ENCODE results near the gene JAZF1. TPM values are rescaled to one million over a fixed set of nuclear protein-coding genes. Genes with fewer than 3 reads are reported as not detected.

The JAZF1 gene
- total RNA-seq, 1 donor from 2014 or later = 7.2 TPM

DNA sequence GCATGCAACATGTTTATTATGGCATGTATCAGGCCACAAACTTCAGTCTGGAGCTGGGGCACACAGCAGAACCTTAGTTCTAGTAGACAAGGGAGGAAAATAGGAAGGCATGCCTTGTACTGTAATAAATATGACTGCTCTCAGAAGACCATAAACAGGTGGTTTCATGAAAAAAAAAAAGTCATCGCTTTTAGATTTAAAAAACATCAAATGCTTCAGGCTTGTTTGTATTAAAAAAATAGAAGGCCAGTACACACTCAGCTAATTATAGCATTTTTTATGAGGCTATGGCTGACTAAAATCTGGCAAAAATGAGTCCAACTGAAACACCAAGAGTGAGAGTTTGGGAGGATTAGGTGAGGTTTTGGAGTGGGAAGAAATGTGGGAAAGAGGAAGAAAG is 204.1 kb downstream of the JAZF1 start:
- TF ChIP-seq, protein P1, sequence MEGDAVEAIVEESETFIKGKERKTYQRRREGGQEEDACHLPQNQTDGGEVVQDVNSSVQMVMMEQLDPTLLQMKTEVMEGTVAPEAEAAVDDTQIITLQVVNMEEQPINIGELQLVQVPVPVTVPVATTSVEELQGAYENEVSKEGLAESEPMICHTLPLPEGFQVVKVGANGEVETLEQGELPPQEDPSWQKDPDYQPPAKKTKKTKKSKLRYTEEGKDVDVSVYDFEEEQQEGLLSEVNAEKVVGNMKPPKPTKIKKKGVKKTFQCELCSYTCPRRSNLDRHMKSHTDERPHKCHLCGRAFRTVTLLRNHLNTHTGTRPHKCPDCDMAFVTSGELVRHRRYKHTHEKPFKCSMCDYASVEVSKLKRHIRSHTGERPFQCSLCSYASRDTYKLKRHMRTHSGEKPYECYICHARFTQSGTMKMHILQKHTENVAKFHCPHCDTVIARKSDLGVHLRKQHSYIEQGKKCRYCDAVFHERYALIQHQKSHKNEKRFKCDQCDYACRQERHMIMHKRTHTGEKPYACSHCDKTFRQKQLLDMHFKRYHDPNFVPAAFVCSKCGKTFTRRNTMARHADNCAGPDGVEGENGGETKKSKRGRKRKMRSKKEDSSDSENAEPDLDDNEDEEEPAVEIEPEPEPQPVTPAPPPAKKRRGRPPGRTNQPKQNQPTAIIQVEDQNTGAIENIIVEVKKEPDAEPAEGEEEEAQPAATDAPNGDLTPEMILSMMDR (IDR thresholded peaks at IDR 0.05; ENCODE audit: unreplicated experiment) = no peak
- Mint-ChIP-seq H3K27me3 (ENCODE audit: low read depth) (peaks cover 1% of the 10 kb centered on the region), H3K27ac (no peak overlapping the region), H3K36me3 (no peaks in the 10 kb centered on the region), H3K9me3 (peaks cover 4% of the 10 kb centered on the region), H3K4me3 (no peak overlapping the region), H3K4me1 (no peaks in the 10 kb centered on the region)
- no peak for DNase-seq (ENCODE audit: low spot score in 2 of 2, unreplicated experiment in 2 of 2)

DNA sequence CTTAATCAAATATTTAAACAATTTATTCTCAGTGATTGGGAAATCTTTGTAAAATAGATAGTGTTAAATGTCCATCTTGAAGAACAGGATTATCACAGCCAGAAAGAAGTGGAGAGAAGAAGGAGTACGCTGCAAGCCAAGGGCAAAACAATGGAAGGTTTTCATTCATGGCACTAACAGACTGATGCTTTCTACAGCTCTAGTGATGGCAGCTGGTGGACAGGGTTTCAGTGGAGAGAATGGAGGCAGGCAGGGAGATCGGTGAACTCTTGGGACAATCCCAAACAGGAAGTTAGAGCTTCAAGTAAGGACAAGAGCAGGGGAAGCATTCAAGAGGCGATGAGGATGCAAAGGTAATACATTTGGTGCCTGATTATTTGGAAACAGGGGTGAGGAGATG is 207.0 kb downstream of the JAZF1 start:
- no peak for DNase-seq (ENCODE audit: low spot score in 2 of 2, unreplicated experiment in 2 of 2)
- Mint-ChIP-seq H3K4me3 (no peak overlapping the region), H3K27me3 (ENCODE audit: low read depth) (peaks cover 1% of the 10 kb centered on the region), H3K4me1 (no peaks in the 10 kb centered on the region), H3K27ac (no peak overlapping the region), H3K9me3 (peaks cover 4% of the 10 kb centered on the region), H3K36me3 (no peaks in the 10 kb centered on the region)
- TF ChIP-seq, protein P1 (IDR thresholded peaks at IDR 0.05; ENCODE audit: unreplicated experiment) = no peak

DNA sequence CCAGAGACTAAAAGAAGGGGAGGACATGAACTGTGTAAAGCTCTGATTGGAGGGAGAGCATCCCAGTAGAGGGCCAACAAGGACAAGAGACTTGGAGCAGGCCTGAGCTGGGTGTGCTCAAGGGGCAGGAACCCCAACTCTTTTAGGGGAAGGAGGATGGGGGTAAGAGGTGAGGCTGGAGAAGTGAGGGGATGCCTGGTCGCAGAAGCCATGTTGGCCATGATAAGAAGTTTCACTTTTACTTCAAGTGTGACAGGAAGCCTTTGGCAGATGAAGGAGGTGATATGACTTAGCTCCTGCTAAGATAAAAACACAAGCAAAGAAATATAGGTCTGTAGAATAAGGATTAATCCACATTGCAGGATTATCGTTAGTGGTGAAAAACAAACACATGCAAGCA is 208.3 kb downstream of the JAZF1 start:
- H3K4me3 Mint-ChIP-seq = no peak overlapping the region
- H3K27ac Mint-ChIP-seq = no peak overlapping the region
- no peaks in the 10 kb centered on the region for H3K4me1 Mint-ChIP-seq
- no peaks in the 10 kb centered on the region for H3K36me3 Mint-ChIP-seq
- no peak for DNase-seq (ENCODE audit: low spot score in 2 of 2, unreplicated experiment in 2 of 2)
- TF ChIP-seq, protein P1 (IDR thresholded peaks at IDR 0.05; ENCODE audit: unreplicated experiment) = no peak
- H3K9me3 Mint-ChIP-seq = no peaks in the 10 kb centered on the region
- H3K27me3 Mint-ChIP-seq (ENCODE audit: low read depth) = no peaks in the 10 kb centered on the region

DNA sequence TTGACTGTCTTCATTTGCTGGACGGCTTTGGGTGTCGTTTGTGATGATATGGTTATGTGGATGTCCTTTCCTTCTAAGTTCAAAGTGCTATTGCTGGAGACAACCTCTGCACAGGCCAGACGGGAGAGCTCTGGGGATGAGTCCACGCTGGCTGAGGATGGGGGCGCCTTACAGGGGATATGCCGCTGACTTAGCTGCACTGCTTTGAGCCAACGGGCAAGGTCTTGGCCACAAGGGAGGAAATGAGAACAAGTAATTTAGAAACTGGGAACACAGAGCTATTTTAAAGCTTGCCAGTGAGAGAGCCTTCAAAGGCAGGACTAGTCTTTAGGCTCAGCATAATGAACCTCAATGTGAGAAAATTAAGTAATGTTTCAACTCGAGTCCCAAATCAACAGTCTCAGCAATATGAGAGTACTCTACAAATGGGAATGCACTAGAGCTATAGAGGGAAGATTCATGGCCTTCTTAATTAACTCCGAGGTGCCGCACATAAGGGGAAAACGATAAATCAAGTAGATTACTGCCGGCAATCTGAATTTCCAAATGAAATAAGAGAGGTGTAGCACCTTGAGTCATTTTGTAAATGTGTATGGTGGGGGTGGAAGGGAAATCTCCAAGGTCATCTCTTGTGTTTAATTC is 209.3 kb downstream of the JAZF1 start:
- peaks cover 4% of the 10 kb centered on the region for H3K27me3 Mint-ChIP-seq (ENCODE audit: low read depth)
- no peak overlapping the region for H3K4me3 Mint-ChIP-seq
- DNase-seq (ENCODE audit: low spot score in 2 of 2, unreplicated experiment in 2 of 2) = no peak
- TF ChIP-seq, protein P1 (IDR thresholded peaks at IDR 0.05; ENCODE audit: unreplicated experiment) = no peak
- H3K4me1 Mint-ChIP-seq = peaks cover 5% of the 10 kb centered on the region
- H3K27ac Mint-ChIP-seq = no peak overlapping the region
- no peaks in the 10 kb centered on the region for H3K36me3 Mint-ChIP-seq
- H3K9me3 Mint-ChIP-seq = no peaks in the 10 kb centered on the region

DNA sequence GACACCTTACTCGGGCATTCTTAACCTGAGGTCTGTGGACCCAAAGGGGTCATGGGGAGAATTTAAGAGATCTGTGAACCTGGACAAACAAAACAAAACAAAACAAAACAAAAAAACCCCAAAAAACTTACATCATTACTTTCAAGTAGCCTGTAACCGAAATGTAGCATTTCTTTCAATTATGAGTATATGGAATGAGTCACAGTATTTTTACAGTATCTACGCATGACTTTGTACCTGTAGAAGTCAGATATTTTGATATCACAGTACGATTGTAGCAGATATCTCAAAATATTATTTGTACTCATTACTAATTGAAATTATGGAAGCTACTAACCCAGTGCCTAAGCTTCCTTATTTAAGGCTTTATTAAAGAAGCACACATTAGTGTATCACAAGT is 210.2 kb downstream of the JAZF1 start:
- Mint-ChIP-seq H3K27ac (no peak overlapping the region), H3K4me1 (peaks cover 14% of the 10 kb centered on the region), H3K4me3 (no peak overlapping the region), H3K27me3 (ENCODE audit: low read depth) (peaks cover 4% of the 10 kb centered on the region), H3K9me3 (no peaks in the 10 kb centered on the region), H3K36me3 (no peaks in the 10 kb centered on the region)
- no peak for DNase-seq (ENCODE audit: low spot score in 2 of 2, unreplicated experiment in 2 of 2)
- TF ChIP-seq, protein P1 (IDR thresholded peaks at IDR 0.05; ENCODE audit: unreplicated experiment) = no peak

DNA sequence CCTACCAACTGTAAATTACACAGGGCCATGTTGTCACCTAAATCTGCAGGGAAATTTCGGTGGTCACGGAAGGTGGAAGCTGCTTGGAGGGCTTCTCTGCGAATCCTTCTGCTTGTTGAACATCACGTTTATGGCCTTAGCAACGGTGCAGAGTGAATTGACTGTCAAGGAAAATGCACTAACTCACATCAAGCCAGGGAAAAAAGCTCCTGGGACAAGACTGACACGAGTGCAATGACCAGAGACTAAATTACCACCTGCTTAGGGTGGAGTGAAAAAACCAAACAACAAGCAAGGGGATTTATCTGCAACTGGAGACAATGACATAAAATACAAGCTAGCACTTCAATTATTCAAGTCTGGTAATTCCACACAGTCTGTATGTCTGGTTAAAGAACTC is 211.2 kb downstream of the JAZF1 start:
- TF ChIP-seq, protein P1 (IDR thresholded peaks at IDR 0.05; ENCODE audit: unreplicated experiment) = no peak

More for the DNA sequence above, 211.2 kb downstream of the JAZF1 start:
- H3K9me3 Mint-ChIP-seq = no peaks in the 10 kb centered on the region
- DNase-seq (ENCODE audit: low spot score in 2 of 2, unreplicated experiment in 2 of 2) = no peak
- H3K4me1 Mint-ChIP-seq = peaks cover 24% of the 10 kb centered on the region
- no peak overlapping the region for H3K27ac Mint-ChIP-seq
- no peak overlapping the region for H3K4me3 Mint-ChIP-seq
- peaks cover 4% of the 10 kb centered on the region for H3K27me3 Mint-ChIP-seq (ENCODE audit: low read depth)
- no peaks in the 10 kb centered on the region for H3K36me3 Mint-ChIP-seq

All from mesothelial cell of epicardium (in vitro differentiated cells).